CD8-positive, alpha-beta memory T cell (primary cell): Measurements from ENCODE around the gene ANK3. TPM values are rescaled to one million over a fixed set of nuclear protein-coding genes. Genes with fewer than 3 reads are reported as not detected.

Experiments
- CTCF ChIA-PET: fragments of 350-600 bp; sonication (Branson Sonifier 250); formaldehyde crosslinking; loops from one replicate; lab custom pipeline; 2021; ENCODE audit warnings: antibody characterized with exemption; lab: Charles Lee
- POLR2A ChIA-PET: fragments of 350-600 bp; sonication (Branson Sonifier 250); formaldehyde crosslinking; loops from one replicate; lab custom pipeline; 2021; ENCODE audit warnings: antibody characterized with exemption; lab: Charles Lee
- DNase-seq, 5 donors: peaks; one replicate each; pipeline versions ENCODE4 v3.0.0 to v3.0.0-alpha.2; 2020 to 2022; ENCODE audit warnings: mixed read lengths in 1 of 5
- H3K27ac ChIP-seq: one replicate; pipeline ENCODE4 v1.7.0; 2013; ENCODE audit warnings: low read depth, mild to moderate bottlenecking, low read length, moderate library complexity
- H3K27me3 ChIP-seq: 2 replicates; pipeline ENCODE4 v1.7.0; 2013; ENCODE audit warnings: low read length, mild to moderate bottlenecking; ENCODE audit not compliant: insufficient read depth, poor library complexity, severe bottlenecking
- H3K36me3 ChIP-seq: 2 replicates; pipeline ENCODE4 v1.7.0; 2013; ENCODE audit warnings: mild to moderate bottlenecking, low read length, moderate library complexity; ENCODE audit not compliant: insufficient read depth
- H3K4me1 ChIP-seq: 2 replicates; pipeline ENCODE4 v1.7.0; 2013; ENCODE audit warnings: mild to moderate bottlenecking, low read length, moderate library complexity; ENCODE audit not compliant: insufficient read depth
- H3K4me3 ChIP-seq: 2 replicates; pipeline ENCODE4 v1.7.0; 2013; ENCODE audit warnings: mild to moderate bottlenecking, low read length
- H3K9me3 ChIP-seq: 2 replicates; pipeline ENCODE4 v1.7.0; 2013; ENCODE audit warnings: mild to moderate bottlenecking, low read length
- H3K27ac Mint-ChIP-seq, 8 donors: one replicate each; pipeline ENCODE4 v1.8.0; 2020 to 2021; ENCODE audit warnings: mixed read lengths in 8 of 8, mild to moderate bottlenecking in 6 of 8, inconsistent platforms in 3 of 8, moderate library complexity in 3 of 8
- H3K27me3 Mint-ChIP-seq, 2 donors: one replicate each; pipeline ENCODE4 v1.8.0; 2020 to 2021; ENCODE audit warnings: mixed read lengths in 2 of 2, mild to moderate bottlenecking in 1 of 2, moderate library complexity in 1 of 2
- H3K36me3 Mint-ChIP-seq, 3 donors: one replicate each; pipeline ENCODE4 v1.8.0; 2020 to 2021; ENCODE audit warnings: mixed read lengths in 3 of 3, inconsistent platforms in 1 of 3, mild to moderate bottlenecking in 1 of 3
- H3K4me1 Mint-ChIP-seq, 3 donors: one replicate each; pipeline ENCODE4 v1.8.0; 2020 to 2021; ENCODE audit warnings: mixed read lengths in 3 of 3, inconsistent platforms in 1 of 3, mild to moderate bottlenecking in 1 of 3
- H3K4me3 Mint-ChIP-seq, 7 donors: one replicate each; pipeline ENCODE4 v1.8.0; 2020 to 2021; ENCODE audit warnings: mixed read lengths in 7 of 7, mild to moderate bottlenecking in 6 of 7, moderate library complexity in 4 of 7, inconsistent platforms in 2 of 7
- H3K9me3 Mint-ChIP-seq, 5 donors: one replicate each; pipeline ENCODE4 v1.8.0; 2020 to 2022; ENCODE audit warnings: mixed read lengths in 5 of 5, mild to moderate bottlenecking in 3 of 5, moderate library complexity in 2 of 5, inconsistent platforms in 1 of 5
- polyA plus RNA-seq: library from polyadenylated mRNA; unstranded; fragments of 300-500 nt; fragmentation: Illumina TruSeq; gene quantifications from one replicate; pipeline ENCODE4 v1.2.3, GENCODE V29; 2021
- total RNA-seq, 2 experiments: library from RNA; stranded (reverse); gene quantifications; one replicate each; pipeline ENCODE4 v1.2.3, GENCODE V29; 2021

The ANK3 gene
- total and polyA plus RNA-seq, 3 experiments from 2014 or later = 10.2 to 12.8 (median 11.8) TPM

GRCh38 chr10:60238759-60239100, 150.9 kb downstream of the ANK3 start:
- Mint-ChIP-seq H3K27me3 (no peaks in the 10 kb centered on the region), H3K36me3 (no peaks in the 10 kb centered on the region), H3K4me1 (peaks cover 25 to 33% (median 27%) of the 10 kb centered on the region in 3 donors), H3K27ac (peak overlapping the region in 4 of 8 donors; percentile 16 to 88 (median 55)), H3K4me3 (peak overlapping the region in 1 of 7 donors; percentile 4), H3K9me3 (no peaks in the 10 kb centered on the region)
- no peaks in the 10 kb centered on the region for H3K27me3 ChIP-seq
- H3K36me3 ChIP-seq = no peaks in the 10 kb centered on the region
- H3K9me3 ChIP-seq = no peaks in the 10 kb centered on the region
- H3K4me3 ChIP-seq = no peak overlapping the region
- no peak overlapping the region for H3K27ac ChIP-seq
- H3K4me1 ChIP-seq = peaks cover 18% of the 10 kb centered on the region
- CTCF ChIA-PET = interaction anchor here (1.0 kb wide), 1 partner anchor 408 kb away, joined by 3 read pairs; no protein-coding TSS in a partner anchor
- no peak for DNase-seq
- POLR2A ChIA-PET = no interaction called here

GRCh38 chr10:60237977-60238758, 151.5 kb downstream of the ANK3 start:
- Histone ChIP-seq H3K27me3 (no peaks in the 10 kb centered on the region), H3K27ac (no peak overlapping the region), H3K36me3 (no peaks in the 10 kb centered on the region), H3K4me1 (peaks cover 18% of the 10 kb centered on the region), H3K9me3 (no peaks in the 10 kb centered on the region), H3K4me3 (peak overlapping the region; percentile 24)
- H3K27me3 Mint-ChIP-seq = no peaks in the 10 kb centered on the region
- CTCF ChIA-PET = interaction anchor here (1.0 kb wide), 1 partner anchor 408 kb away, joined by 3 read pairs; no protein-coding TSS in a partner anchor
- H3K36me3 Mint-ChIP-seq = no peaks in the 10 kb centered on the region
- DNase-seq = no peak
- peak overlapping the region; percentile 59 to 85 (median 74) for H3K4me3 Mint-ChIP-seq
- peaks cover 25 to 33% (median 27%) of the 10 kb centered on the region in 3 donors for H3K4me1 Mint-ChIP-seq
- H3K27ac Mint-ChIP-seq = peak overlapping the region; percentile 16 to 90 (median 74)
- no peaks in the 10 kb centered on the region for H3K9me3 Mint-ChIP-seq
- POLR2A ChIA-PET = no interaction called here

GRCh38 chr10:60236869-60237524, 152.7 kb downstream of the ANK3 start:
- Mint-ChIP-seq H3K36me3 (no peaks in the 10 kb centered on the region), H3K27ac (peak overlapping the region; percentile 1 to 95 (median 80)), H3K9me3 (no peaks in the 10 kb centered on the region), H3K4me1 (peaks cover 25 to 33% (median 27%) of the 10 kb centered on the region in 3 donors), H3K27me3 (no peaks in the 10 kb centered on the region), H3K4me3 (peak overlapping the region; percentile 79 to 85 (median 81))
- Histone ChIP-seq H3K27ac (no peak overlapping the region), H3K4me3 (peak overlapping the region; percentile 40), H3K4me1 (peaks cover 18% of the 10 kb centered on the region), H3K9me3 (no peaks in the 10 kb centered on the region), H3K36me3 (no peaks in the 10 kb centered on the region), H3K27me3 (no peaks in the 10 kb centered on the region)
- DNase-seq = peak in 3 of 5 donors; percentile 6 to 42 (median 20)
- ChIA-PET CTCF (no interaction called here), POLR2A (no interaction called here)

- no peaks in the 10 kb centered on the region for H3K9me3 ChIP-seq
- Mint-ChIP-seq H3K27ac (no peak overlapping the region), H3K4me1 (peaks cover 23 to 33% (median 27%) of the 10 kb centered on the region in 3 donors), H3K27me3 (peaks cover 0 to 5% of the 10 kb centered on the region in 2 donors), H3K9me3 (no peaks in the 10 kb centered on the region), H3K4me3 (no peak overlapping the region), H3K36me3 (no peaks in the 10 kb centered on the region)
- no peaks in the 10 kb centered on the region for H3K36me3 ChIP-seq
- H3K4me1 ChIP-seq = peaks cover 18% of the 10 kb centered on the region
- no peak overlapping the region for H3K27ac ChIP-seq
- ChIA-PET POLR2A (no interaction called here), CTCF (no interaction called here)
- H3K27me3 ChIP-seq = no peaks in the 10 kb centered on the region
- no peak for DNase-seq
- H3K4me3 ChIP-seq = no peak overlapping the region
Observed at GRCh38 chr10:60235001-60235400, 154.7 kb downstream of the ANK3 start.

- H3K27me3 ChIP-seq = no peaks in the 10 kb centered on the region
- no peaks in the 10 kb centered on the region for H3K9me3 ChIP-seq
- Mint-ChIP-seq H3K27ac (no peak overlapping the region), H3K9me3 (no peaks in the 10 kb centered on the region), H3K27me3 (peaks cover 0 to 6% of the 10 kb centered on the region in 2 donors), H3K4me3 (no peak overlapping the region), H3K36me3 (no peaks in the 10 kb centered on the region), H3K4me1 (peaks cover 23 to 32% (median 27%) of the 10 kb centered on the region in 3 donors)
- ChIA-PET POLR2A (no interaction called here), CTCF (no interaction called here)
- H3K4me3 ChIP-seq = no peak overlapping the region
- H3K36me3 ChIP-seq = no peaks in the 10 kb centered on the region
- no peak for DNase-seq
- no peak overlapping the region for H3K27ac ChIP-seq
- H3K4me1 ChIP-seq = peaks cover 18% of the 10 kb centered on the region
Observed at GRCh38 chr10:60234551-60234950, 155.1 kb downstream of the ANK3 start.

GRCh38 chr10:60230892-60231291, 158.8 kb downstream of the ANK3 start:
- Mint-ChIP-seq H3K36me3 (no peaks in the 10 kb centered on the region), H3K27me3 (peaks cover 0 to 6% of the 10 kb centered on the region in 2 donors), H3K27ac (no peak overlapping the region), H3K4me3 (no peak overlapping the region), H3K4me1 (no peaks in the 10 kb centered on the region), H3K9me3 (no peaks in the 10 kb centered on the region)
- no peaks in the 10 kb centered on the region for H3K4me1 ChIP-seq
- H3K4me3 ChIP-seq = no peak overlapping the region
- no peaks in the 10 kb centered on the region for H3K36me3 ChIP-seq
- POLR2A ChIA-PET = no interaction called here
- H3K27ac ChIP-seq = no peak overlapping the region
- CTCF ChIA-PET = no interaction called here
- H3K27me3 ChIP-seq = no peaks in the 10 kb centered on the region
- DNase-seq = no peak
- no peaks in the 10 kb centered on the region for H3K9me3 ChIP-seq

GRCh38 chr10:60224066-60224705, 165.5 kb downstream of the ANK3 start:
- H3K9me3 Mint-ChIP-seq = no peaks in the 10 kb centered on the region
- DNase-seq = no peak
- H3K9me3 ChIP-seq = no peaks in the 10 kb centered on the region
- H3K27ac ChIP-seq = no peak overlapping the region
- no peak overlapping the region for H3K4me3 Mint-ChIP-seq
- ChIA-PET CTCF (no interaction called here), POLR2A (no interaction called here)
- no peaks in the 10 kb centered on the region for H3K36me3 Mint-ChIP-seq
- no peak overlapping the region for H3K4me3 ChIP-seq
- peaks cover 0 to 14% of the 10 kb centered on the region in 2 donors for H3K27me3 Mint-ChIP-seq
- H3K4me1 ChIP-seq = no peaks in the 10 kb centered on the region
- no peaks in the 10 kb centered on the region for H3K27me3 ChIP-seq
- H3K36me3 ChIP-seq = no peaks in the 10 kb centered on the region
- H3K4me1 Mint-ChIP-seq = no peaks in the 10 kb centered on the region
- no peak overlapping the region for H3K27ac Mint-ChIP-seq

- Mint-ChIP-seq H3K36me3 (no peaks in the 10 kb centered on the region), H3K4me3 (no peak overlapping the region), H3K27ac (no peak overlapping the region), H3K27me3 (peaks cover 1 to 23% of the 10 kb centered on the region in 2 donors), H3K9me3 (no peaks in the 10 kb centered on the region), H3K4me1 (no peaks in the 10 kb centered on the region)
- ChIA-PET POLR2A (no interaction called here), CTCF (no interaction called here)
- Histone ChIP-seq H3K9me3 (no peaks in the 10 kb centered on the region), H3K36me3 (no peaks in the 10 kb centered on the region), H3K4me1 (no peaks in the 10 kb centered on the region), H3K27ac (no peak overlapping the region), H3K27me3 (no peaks in the 10 kb centered on the region), H3K4me3 (no peak overlapping the region)
- DNase-seq = no peak
Observed at GRCh38 chr10:60222047-60222446, 167.6 kb downstream of the ANK3 start.
